Stomach (tissue), 9 donors: ENCODE measurements around the gene SCLT1. TPM values are rescaled to one million over a fixed set of nuclear protein-coding genes. Genes with fewer than 3 reads are reported as not detected.

ENCODE experiments used
- DNase-seq, 2 donors: peaks; one replicate each; pipeline versions ENCODE4 v3.0.0 to v3.0.0-alpha.2; 2013 to 2019
- H3K27ac ChIP-seq, 5 donors: fragments of 200-600 bp in 4 of 5; sonication (generic) in 4 of 5; one replicate each; pipeline ENCODE4 v1.5.1; 2013 to 2019; ENCODE audit warnings: mild to moderate bottlenecking in 1 of 5, moderate library complexity in 1 of 5
- H3K27me3 ChIP-seq, 3 donors: fragments of 200-600 bp; sonication (generic); one replicate each; pipeline ENCODE4 v1.5.1; 2017 to 2019; ENCODE audit warnings: mixed run types in 1 of 3
- H3K36me3 ChIP-seq, 4 donors: fragments of 200-600 bp; sonication (generic); 1 replicate in 3 of 4; 2 replicates in 1 of 4; pipeline ENCODE4 v1.5.1; 2016 to 2019
- H3K4me1 ChIP-seq, 4 donors: fragments of 200-600 bp; sonication (generic); one replicate each; pipeline ENCODE4 v1.5.1; 2016 to 2019
- H3K4me3 ChIP-seq, 4 donors: fragments of 200-600 bp; sonication (generic) in 3 of 4; one replicate each; pipeline ENCODE4 v1.5.1; 2016 to 2019; ENCODE audit warnings: mild to moderate bottlenecking in 1 of 4
- H3K9me3 ChIP-seq, 4 donors: fragments of 200-600 bp; sonication (generic); one replicate each; pipeline ENCODE4 v1.5.1; 2016 to 2019
- CTCF ChIP-seq, 7 experiments: fragments of 450-650 bp in 4 of 7; fragments of 200-600 bp in 3 of 7; sonication (generic) in 3 of 7; IDR thresholded peaks; one replicate each; pipeline ENCODE4 v1.5.1; 2016 to 2019; ENCODE audit warnings: antibody characterized with exemption in 7 of 7, control low read depth in 2 of 7, mild to moderate bottlenecking in 1 of 7
- EP300 ChIP-seq: sonication (generic); formaldehyde crosslinking; IDR thresholded peaks from one replicate; pipeline ENCODE4 v1.6.1; 2017; ENCODE audit warnings: antibody characterized with exemption
- POLR2A ChIP-seq, 4 donors: fragments of 450-650 bp; IDR thresholded peaks; one replicate each; pipeline ENCODE4 v1.6.1; 2016; ENCODE audit warnings: antibody characterized with exemption in 4 of 4, control low read depth in 2 of 4, mild to moderate bottlenecking in 1 of 4, moderate library complexity in 1 of 4
- POLR2AphosphoS5 ChIP-seq, 3 donors: sonication (generic); formaldehyde crosslinking; IDR thresholded peaks; one replicate each; pipeline ENCODE4 v1.6.1; 2016; ENCODE audit warnings: antibody characterized with exemption in 3 of 3
- WGBS, 5 donors: extraction: QIAGEN DNeasy Blood & Tissue Kit in 3 of 5; methylation state at CpG; one replicate each; pipeline versions ENCODE4 v1.1.5 to v1.1.7; 2013 to 2018; 5-methylcytosine and 5-hydroxymethylcytosine counted together
- intact Hi-C: fragments of 100-400 bp; cut with DNase I; formaldehyde crosslinking; loops from one replicate; pipeline ENCODE4 v1.15.1; 2023; ENCODE audit warnings: low total_unique reads
- polyA plus RNA-seq, 3 donors: library from polyadenylated mRNA; stranded (reverse); fragments of 200-250 nt; gene quantifications; one replicate each; pipeline ENCODE4 v1.2.3, GENCODE V29; 2013
- total RNA-seq, 5 donors: library from RNA; depleted of rRNA; stranded (reverse); fragments of >200 nt; gene quantifications; one replicate each; pipeline versions ENCODE4 v1.1.0 to v1.2.3, GENCODE V29; 2014 to 2016
- donor health status: healthy with polysubstance abuse.
- donor health status: Bipolar disorder and iron deficiency.
- donor health status: healthy.

Gene SCLT1
- total and polyA plus RNA-seq, 8 donors: 2.3 to 49.0 (median 12.9) TPM

DNA sequence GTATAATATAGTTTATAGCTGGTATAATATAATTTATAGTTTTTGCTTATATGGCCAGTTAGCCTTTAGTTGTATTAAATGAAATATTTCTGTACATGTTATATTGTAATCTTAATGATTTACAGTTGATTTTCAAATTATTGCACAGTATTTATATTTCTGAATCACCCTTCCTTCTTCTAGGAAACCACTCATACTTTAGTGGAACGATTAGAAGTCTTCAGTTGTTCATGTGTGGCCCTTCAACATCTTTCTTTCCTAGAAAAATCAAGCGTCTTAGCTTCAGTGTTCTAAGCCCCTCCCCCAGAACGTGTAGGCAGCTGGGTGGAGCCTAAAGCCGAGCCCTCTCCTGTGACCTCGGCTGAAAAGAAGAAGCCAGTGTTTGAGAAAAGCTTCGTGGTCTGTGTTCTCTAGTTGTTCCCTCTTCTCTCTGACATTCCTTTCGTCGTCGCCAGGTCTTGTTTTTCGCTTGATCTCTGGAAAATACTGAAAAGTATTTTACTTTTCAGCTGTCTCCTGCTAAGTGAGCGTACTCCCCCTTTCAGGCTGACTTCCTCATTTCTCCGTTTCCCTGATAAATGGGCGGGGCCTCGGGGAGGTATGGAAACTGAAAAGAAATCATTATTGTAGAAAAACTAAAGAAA, 2.6 kb upstream of the SCLT1 start, which contains the start of gene C4orf33:
TSS of gene C4orf33 (plus strand) at position 342 of the 644 bp plus-strand sequence. CDS start 6,459 bp downstream, outside the sequence.
- H3K27me3 ChIP-seq: no peaks in the 10 kb centered on the region
- H3K27ac ChIP-seq: peak within 1 kb of the TSS; percentile 80 to 98 (median 88)
- peaks cover 12 to 48% (median 27%) of the 10 kb centered on the region in 4 donors for H3K4me1 ChIP-seq
- intact Hi-C loops: no loop called here
- DNase-seq: peak; percentile 74 to 93
- no peaks in the 10 kb centered on the region for H3K9me3 ChIP-seq
- WGBS, 5 donors: 0 to 6% (median 2%) methylated on average over 14 of the region's 14 CpGs
- peak in 2 of 3 donors; percentile 9 to 42 for TF ChIP-seq POLR2AphosphoS5 (IDR thresholded peaks at IDR 0.05)
- no peak for TF ChIP-seq POLR2A (IDR thresholded peaks at IDR 0.05)
- no peaks in the 10 kb centered on the region for H3K36me3 ChIP-seq
- H3K4me3 ChIP-seq: peak within 1 kb of the TSS; percentile 43 to 51 (median 44)

DNA sequence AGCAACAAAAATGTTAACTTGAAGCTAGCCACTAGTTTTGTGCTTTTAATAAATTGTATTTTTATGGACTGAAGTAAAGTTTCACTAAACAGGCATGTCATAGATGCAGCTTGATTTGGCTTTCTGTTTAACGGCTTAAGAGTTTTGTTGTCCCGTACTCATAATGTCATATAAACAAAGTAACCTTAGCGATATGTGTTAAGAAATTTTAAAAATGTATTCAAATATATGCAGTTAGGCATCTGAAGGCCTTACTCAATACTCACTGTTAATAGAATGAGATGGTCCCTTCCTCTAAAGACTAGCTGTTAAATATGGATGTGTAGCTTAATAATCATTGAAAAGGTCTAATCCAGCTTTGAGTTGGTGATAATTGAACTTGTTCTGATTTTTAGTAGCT, 1.0 kb upstream of the SCLT1 start:
- intact Hi-C loops: no loop called here
- Histone ChIP-seq H3K4me1 (peaks cover 14 to 53% (median 30%) of the 10 kb centered on the region in 4 donors), H3K9me3 (no peaks in the 10 kb centered on the region), H3K4me3 (peak overlapping the region; percentile 62 to 85 (median 72)), H3K36me3 (no peaks in the 10 kb centered on the region), H3K27me3 (no peaks in the 10 kb centered on the region), H3K27ac (peak overlapping the region in 4 of 5 donors; percentile 98 to 99 (median 98))
- TF ChIP-seq CTCF (IDR thresholded peaks at IDR 0.05): no peak
- no peak for TF ChIP-seq EP300
- TF ChIP-seq POLR2AphosphoS5 (IDR thresholded peaks at IDR 0.05): no peak
- no peak for TF ChIP-seq POLR2A (IDR thresholded peaks at IDR 0.05)
- no peak for DNase-seq
- WGBS, 5 donors: 68 to 73% (median 73%) methylated on average over 3 of the region's 3 CpGs

- 0 to 1% (median 1%) methylated on average over 11 of the region's 11 CpGs for WGBS, 5 donors
- peak overlapping the region; percentile 62 to 85 (median 72) for H3K4me3 ChIP-seq
- no peaks in the 10 kb centered on the region for H3K9me3 ChIP-seq
- TF ChIP-seq EP300 (no peak), CTCF (IDR thresholded peaks at IDR 0.05) (no peak), POLR2A (IDR thresholded peaks at IDR 0.05) (no peak), POLR2AphosphoS5 (IDR thresholded peaks at IDR 0.05) (no peak)
- no peaks in the 10 kb centered on the region for H3K27me3 ChIP-seq
- peak in 1 of 2 donors; percentile 59 for DNase-seq
- H3K36me3 ChIP-seq: no peaks in the 10 kb centered on the region
- peaks cover 14 to 53% (median 28%) of the 10 kb centered on the region in 4 donors for H3K4me1 ChIP-seq
- intact Hi-C loops: no loop called here
- peak overlapping the region; percentile 97 to 99 (median 98) for H3K27ac ChIP-seq
Measured at GRCh38 chr4:129092631-129093190, 628 bp downstream of the SCLT1 start.

- DNase-seq: no peak
- 97 to 100% (median 98%) methylated on average over 2 of the region's 2 CpGs for WGBS, 5 donors
- Histone ChIP-seq H3K4me3 (no peak overlapping the region), H3K4me1 (peaks cover 6 to 21% (median 17%) of the 10 kb centered on the region in 4 donors), H3K36me3 (no peaks in the 10 kb centered on the region), H3K27ac (no peak overlapping the region), H3K9me3 (peaks cover 0 to 4% (median 0%) of the 10 kb centered on the region in 4 donors), H3K27me3 (no peaks in the 10 kb centered on the region)
- TF ChIP-seq CTCF (IDR thresholded peaks at IDR 0.05): no peak
- TF ChIP-seq POLR2AphosphoS5 (IDR thresholded peaks at IDR 0.05): no peak
- TF ChIP-seq POLR2A (IDR thresholded peaks at IDR 0.05): no peak
- TF ChIP-seq EP300: no peak
- intact Hi-C loops: no loop called here
Measured at GRCh38 chr4:129087516-129087915, 5.8 kb downstream of the SCLT1 start.
